ENCODE results near the gene LZTS3.

Gene LZTS3

GRCh38 chr20:3116341-3116740, 57.0 kb downstream of the LZTS3 start:
- H3K9me3 ChIP-seq (ENCODE audit: insufficient read depth, low read length) = no peaks in the 10 kb centered on the region
- H3K36me3 ChIP-seq (replicated peaks; ENCODE audit: low read depth, low read length) = peaks cover 10% of the 10 kb centered on the region
- H3K27me3 ChIP-seq (ENCODE audit: low read depth, low read length) = no peaks in the 10 kb centered on the region
- no peaks in the 10 kb centered on the region; the same call in 1 of the 2 replicates for H3K79me2 ChIP-seq (ENCODE audit: low read length)
- no peak overlapping the region for H3K27ac ChIP-seq (ENCODE audit: low read length)
- no peak overlapping the region for H3K4me2 ChIP-seq (ENCODE audit: low read length)
- no peak overlapping the region for H3K4me3 ChIP-seq (ENCODE audit: low read length)
- H3K4me1 ChIP-seq (ENCODE audit: low read length) = no peaks in the 10 kb centered on the region
- no peak overlapping the region for H2AFZ ChIP-seq (ENCODE audit: low read depth, low read length)
- no peak overlapping the region for H3K9ac ChIP-seq (ENCODE audit: low read length)
- peaks cover 4% of the 10 kb centered on the region; the same call in 1 of the 2 replicates for H4K20me1 ChIP-seq (ENCODE audit: insufficient read depth, low read length)
- TF ChIP-seq EZH2phosphoT487 (IDR thresholded peaks at IDR 0.05; ENCODE audit: low read depth) (no peak), CTCF (IDR thresholded peaks at IDR 0.05; ENCODE audit: low read depth, low read length) (no peak)

DNA sequence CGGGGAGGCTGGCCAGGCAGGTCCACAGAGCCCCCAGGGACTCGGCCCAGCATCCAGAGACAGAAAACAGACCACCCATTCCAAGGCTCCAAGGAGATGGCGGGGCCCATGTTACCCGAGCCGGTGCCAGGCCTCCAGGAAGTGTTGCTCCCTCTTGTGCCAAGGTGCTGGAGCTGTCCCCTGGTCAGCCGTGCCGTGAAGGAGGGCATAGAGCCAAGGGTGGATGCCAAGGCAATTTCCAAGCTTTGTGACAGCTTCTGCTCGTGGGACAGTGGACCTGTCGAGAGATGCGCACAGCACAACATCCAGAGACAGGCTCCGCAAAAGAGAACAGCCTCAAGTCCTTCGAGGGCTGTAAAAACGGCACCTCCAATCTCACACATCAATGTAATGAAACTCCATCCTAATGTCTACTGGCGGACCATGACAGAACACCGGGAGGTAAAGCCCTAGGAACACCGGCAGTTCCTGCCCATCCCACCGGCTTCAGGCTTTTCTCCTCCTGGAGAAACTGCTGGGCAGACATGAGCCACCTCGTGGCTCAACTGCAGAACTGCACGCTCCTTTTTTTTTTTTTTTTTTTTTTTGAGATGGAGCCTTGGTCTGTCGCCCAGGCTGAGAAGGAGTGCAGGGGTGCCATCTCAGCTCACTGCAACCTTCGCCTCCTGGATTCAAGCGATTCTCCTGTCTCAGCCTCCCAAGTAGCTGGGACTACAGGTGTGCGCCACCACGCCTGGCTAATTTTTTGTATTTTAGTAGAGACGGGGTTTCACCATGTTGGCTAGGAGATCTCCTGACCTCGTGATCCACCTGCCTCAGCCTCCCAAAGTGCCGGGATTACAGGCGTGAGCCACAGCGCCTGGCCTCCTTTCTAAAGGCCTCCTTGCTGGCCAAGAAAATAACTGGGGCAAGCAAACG, 57.9 kb downstream of the LZTS3 start:
- no peaks in the 10 kb centered on the region for H3K9me3 ChIP-seq (ENCODE audit: insufficient read depth, low read length)
- no peak overlapping the region for H3K9ac ChIP-seq (ENCODE audit: low read length)

More for the DNA sequence above, 57.9 kb downstream of the LZTS3 start:
- Histone ChIP-seq H3K4me3 (ENCODE audit: low read length) (no peak overlapping the region), H4K20me1 (ENCODE audit: insufficient read depth, low read length) (peaks cover 4% of the 10 kb centered on the region; the same call in 1 of the 2 replicates), H3K4me2 (ENCODE audit: low read length) (no peak overlapping the region), H2AFZ (ENCODE audit: low read depth, low read length) (no peak overlapping the region), H3K27ac (ENCODE audit: low read length) (no peak overlapping the region), H3K79me2 (ENCODE audit: low read length) (no peaks in the 10 kb centered on the region; the same call in 1 of the 2 replicates), H3K27me3 (ENCODE audit: low read depth, low read length) (no peaks in the 10 kb centered on the region), H3K36me3 (replicated peaks; ENCODE audit: low read depth, low read length) (peaks cover 4% of the 10 kb centered on the region), H3K4me1 (ENCODE audit: low read length) (no peaks in the 10 kb centered on the region)
- TF ChIP-seq EZH2phosphoT487 (IDR thresholded peaks at IDR 0.05; ENCODE audit: low read depth) (no peak), CTCF (IDR thresholded peaks at IDR 0.05; ENCODE audit: low read depth, low read length) (peak; percentile 58)

Data from OCI-LY3 (cell line).